Tibial nerve (tissue), 4 donors: ENCODE results near the gene FCN3. TPM values are rescaled to one million over a fixed set of nuclear protein-coding genes. Genes with fewer than 3 reads are reported as not detected.

Source experiments
- DNase-seq, 2 donors: peaks; one replicate each; pipeline ENCODE4 v3.0.0-alpha.2; 2019; ENCODE audit warnings: low spot score in 2 of 2
- H3K27ac ChIP-seq, 4 donors: fragments of 200-600 bp; sonication (generic) in 3 of 4; one replicate each; pipeline ENCODE4 v1.5.1; 2017 to 2019; ENCODE audit warnings: mild to moderate bottlenecking in 1 of 4
- H3K27me3 ChIP-seq, 2 donors: fragments of 200-600 bp; sonication (generic) in 1 of 2; one replicate each; pipeline versions ENCODE4 v1.5.1 to v1.6.0; 2017 to 2019
- H3K36me3 ChIP-seq, 3 donors: fragments of 200-600 bp; sonication (generic); one replicate each; pipeline ENCODE4 v1.5.1; 2018 to 2019
- H3K4me1 ChIP-seq, 4 donors: fragments of 200-600 bp; sonication (generic) in 3 of 4; one replicate each; pipeline ENCODE4 v1.5.1; 2017 to 2019
- H3K4me3 ChIP-seq, 4 donors: fragments of 200-600 bp; sonication (generic) in 3 of 4; one replicate each; pipeline ENCODE4 v1.5.1; 2017 to 2019; ENCODE audit warnings: mild to moderate bottlenecking in 1 of 4, moderate library complexity in 1 of 4
- H3K9me3 ChIP-seq, 4 donors: fragments of 200-600 bp; sonication (generic) in 3 of 4; one replicate each; pipeline ENCODE4 v1.5.1; 2017 to 2019
- EP300 ChIP-seq, 2 donors: sonication (generic); formaldehyde crosslinking; IDR thresholded peaks; one replicate each; pipeline ENCODE4 v1.6.1; 2017; ENCODE audit warnings: antibody characterized with exemption in 2 of 2, mild to moderate bottlenecking in 1 of 2
- POLR2A ChIP-seq, 2 donors: fragments of 450-650 bp; IDR thresholded peaks; one replicate each; pipeline ENCODE4 v1.6.1; 2017; ENCODE audit warnings: antibody characterized with exemption in 2 of 2, mild to moderate bottlenecking in 2 of 2, moderate library complexity in 2 of 2
- WGBS, 2 donors: methylation state at CpG; one replicate each; pipeline ENCODE4 v1.1.5; 2018; 5-methylcytosine and 5-hydroxymethylcytosine counted together
- total RNA-seq, 4 donors: library from RNA; depleted of rRNA; stranded (reverse); fragments of >200 nt; gene quantifications; one replicate each; pipeline ENCODE4 v1.1.0, GENCODE V29; 2016
- TF ChIP-seq, protein P1 (sequence below), 5 experiments: fragments of 200-600 bp in 3 of 5; fragments of 450-650 bp in 2 of 5; sonication (generic) in 3 of 5; IDR thresholded peaks; one replicate each; pipeline ENCODE4 v1.5.1; 2016 to 2019; ENCODE audit warnings: antibody characterized with exemption in 5 of 5, mild to moderate bottlenecking in 3 of 5, moderate library complexity in 2 of 5

Gene FCN3
- total RNA-seq, 4 donors from 2014 or later: 2.5 to 8.7 (median 3.7) TPM; not detected in 1

DNA sequence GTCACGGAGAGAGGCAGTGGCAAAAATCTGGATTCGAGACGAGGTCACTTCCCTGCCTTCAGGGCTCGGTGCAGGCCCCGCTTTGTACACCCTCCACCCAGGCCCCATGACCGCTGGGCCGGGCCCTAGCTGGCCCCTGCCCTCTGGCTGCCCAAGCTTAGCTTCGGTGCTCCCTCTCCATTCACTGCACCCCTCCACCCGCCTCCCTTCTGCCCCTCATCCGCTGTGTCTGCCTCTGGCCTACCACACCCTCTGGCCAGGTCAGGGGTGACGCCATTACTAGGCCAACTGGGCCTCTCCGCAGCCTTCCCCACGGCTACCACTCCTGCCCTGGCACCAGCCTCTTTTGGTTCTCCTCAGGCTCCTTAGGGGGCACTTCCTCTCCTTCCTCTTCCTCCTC is 9.0 kb upstream of the FCN3 start:
- WGBS, 2 donors: 82 to 89% methylated on average over 13 of the region's 13 CpGs
- no peak for DNase-seq
- no peak overlapping the region for H3K27ac ChIP-seq

DNA sequence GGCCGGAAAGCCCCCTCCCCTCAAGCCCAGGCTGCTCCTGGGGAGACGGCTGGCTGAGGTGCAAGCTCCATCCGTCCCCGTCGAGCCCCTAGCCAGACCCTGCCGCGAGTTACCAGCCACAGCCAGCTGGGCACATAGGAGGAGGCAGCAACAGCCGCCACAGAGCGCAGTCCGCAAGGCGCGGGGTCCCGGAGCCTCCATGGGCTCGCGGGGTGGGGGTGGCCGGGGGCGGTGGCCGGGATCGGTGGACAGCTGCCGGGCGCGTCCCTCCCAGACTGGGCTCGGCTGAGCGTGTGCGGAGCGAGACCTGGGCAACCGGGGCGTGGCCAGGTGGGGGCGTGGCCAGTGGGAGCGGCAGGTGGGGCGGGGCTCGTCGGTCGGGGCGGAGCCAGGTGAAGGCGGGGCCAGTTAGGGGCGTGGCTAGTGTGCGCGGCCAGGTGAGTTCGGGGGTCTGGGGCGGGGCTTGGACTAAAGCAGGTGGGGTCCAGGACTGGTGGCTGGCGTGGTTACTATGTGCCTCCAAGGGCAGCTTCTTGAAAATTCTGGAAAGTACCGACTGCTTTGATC is 8.5 kb upstream of the FCN3 start, which contains the start of gene CD164L2:
Gene CD164L2 (minus strand): TSS at position 295 of the 567 bp plus-strand sequence. CDS start 94 bp downstream, at position 201.
- DNase-seq: no peak
- 24 to 37% methylated on average over 11 to 38 of the region's 43 CpGs for WGBS, 2 donors
- no peak for TF ChIP-seq POLR2A (IDR thresholded peaks at IDR 0.05)
- no peak for TF ChIP-seq EP300 (IDR thresholded peaks at IDR 0.05)
- TF ChIP-seq, protein P1, sequence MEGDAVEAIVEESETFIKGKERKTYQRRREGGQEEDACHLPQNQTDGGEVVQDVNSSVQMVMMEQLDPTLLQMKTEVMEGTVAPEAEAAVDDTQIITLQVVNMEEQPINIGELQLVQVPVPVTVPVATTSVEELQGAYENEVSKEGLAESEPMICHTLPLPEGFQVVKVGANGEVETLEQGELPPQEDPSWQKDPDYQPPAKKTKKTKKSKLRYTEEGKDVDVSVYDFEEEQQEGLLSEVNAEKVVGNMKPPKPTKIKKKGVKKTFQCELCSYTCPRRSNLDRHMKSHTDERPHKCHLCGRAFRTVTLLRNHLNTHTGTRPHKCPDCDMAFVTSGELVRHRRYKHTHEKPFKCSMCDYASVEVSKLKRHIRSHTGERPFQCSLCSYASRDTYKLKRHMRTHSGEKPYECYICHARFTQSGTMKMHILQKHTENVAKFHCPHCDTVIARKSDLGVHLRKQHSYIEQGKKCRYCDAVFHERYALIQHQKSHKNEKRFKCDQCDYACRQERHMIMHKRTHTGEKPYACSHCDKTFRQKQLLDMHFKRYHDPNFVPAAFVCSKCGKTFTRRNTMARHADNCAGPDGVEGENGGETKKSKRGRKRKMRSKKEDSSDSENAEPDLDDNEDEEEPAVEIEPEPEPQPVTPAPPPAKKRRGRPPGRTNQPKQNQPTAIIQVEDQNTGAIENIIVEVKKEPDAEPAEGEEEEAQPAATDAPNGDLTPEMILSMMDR (IDR thresholded peaks at IDR 0.05): no peak
- Histone ChIP-seq H3K9me3 (no peaks in the 10 kb centered on the region), H3K27ac (no peak within 1 kb of the TSS), H3K4me1 (peaks cover 0 to 25% (median 9%) of the 10 kb centered on the region in 4 donors), H3K27me3 (peaks cover 0 to 6% of the 10 kb centered on the region in 2 donors), H3K4me3 (no peak within 1 kb of the TSS), H3K36me3 (no peaks in the 10 kb centered on the region)

More for the DNA sequence above, 9.0 kb upstream of the FCN3 start:
- H3K27me3 ChIP-seq: peaks cover 0 to 6% of the 10 kb centered on the region in 2 donors
- no peaks in the 10 kb centered on the region for H3K9me3 ChIP-seq
- TF ChIP-seq POLR2A (IDR thresholded peaks at IDR 0.05) (no peak), EP300 (IDR thresholded peaks at IDR 0.05) (no peak)
- TF ChIP-seq, protein P1 (IDR thresholded peaks at IDR 0.05): no peak
- H3K4me1 ChIP-seq: peaks cover 0 to 25% (median 9%) of the 10 kb centered on the region in 4 donors
- H3K4me3 ChIP-seq: no peak overlapping the region
- H3K36me3 ChIP-seq: no peaks in the 10 kb centered on the region

DNA sequence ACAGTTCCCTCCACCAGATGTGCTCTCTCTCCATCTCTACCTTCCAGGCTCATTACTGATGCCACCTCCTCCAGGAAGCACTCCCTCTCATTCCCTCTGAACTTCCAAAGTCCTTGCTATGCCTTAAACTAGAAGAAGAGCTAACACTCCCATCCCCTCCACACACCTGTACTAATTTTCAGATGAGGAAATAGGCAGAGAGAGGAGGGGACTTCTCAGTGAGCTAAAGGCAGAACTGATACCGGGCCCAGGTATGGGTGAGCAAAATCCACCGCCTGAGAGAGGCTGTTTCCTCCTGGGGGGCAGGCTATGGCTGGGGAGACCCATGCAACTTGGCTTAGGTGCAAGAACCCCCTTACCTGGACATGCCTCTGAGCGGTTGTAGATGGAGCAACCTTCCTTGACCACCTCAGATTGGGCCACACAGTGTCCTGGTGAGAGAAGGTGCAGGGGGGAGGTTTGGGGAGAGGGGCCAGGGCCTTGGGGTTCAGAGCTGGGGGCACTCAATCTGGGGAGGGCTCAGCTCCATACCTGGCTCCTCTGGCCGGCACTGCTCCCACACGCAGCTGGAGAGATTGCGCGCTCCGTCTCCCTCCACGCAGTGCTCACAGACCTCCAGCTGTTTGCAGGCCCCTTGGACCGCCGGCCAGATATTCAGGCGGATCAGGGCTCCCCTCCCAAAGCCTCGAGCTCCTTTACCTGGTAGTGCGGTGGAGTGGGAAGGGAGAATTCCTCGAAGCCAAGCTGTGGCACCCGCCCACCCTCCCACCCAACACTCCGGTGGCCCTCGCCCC is 7.5 kb upstream of the FCN3 start:
- no peaks in the 10 kb centered on the region for H3K9me3 ChIP-seq
- no peak for TF ChIP-seq EP300 (IDR thresholded peaks at IDR 0.05)
- TF ChIP-seq, protein P1 (IDR thresholded peaks at IDR 0.05): no peak
- no peak for TF ChIP-seq POLR2A (IDR thresholded peaks at IDR 0.05)
- H3K27ac ChIP-seq: no peak overlapping the region
- no peak for DNase-seq
- H3K4me1 ChIP-seq: peaks cover 0 to 25% (median 9%) of the 10 kb centered on the region in 4 donors
- 77 to 85% methylated on average over 17 to 18 of the region's 18 CpGs for WGBS, 2 donors
- no peak overlapping the region for H3K4me3 ChIP-seq
- H3K36me3 ChIP-seq: no peaks in the 10 kb centered on the region
- peaks cover 0 to 6% of the 10 kb centered on the region in 2 donors for H3K27me3 ChIP-seq

DNA sequence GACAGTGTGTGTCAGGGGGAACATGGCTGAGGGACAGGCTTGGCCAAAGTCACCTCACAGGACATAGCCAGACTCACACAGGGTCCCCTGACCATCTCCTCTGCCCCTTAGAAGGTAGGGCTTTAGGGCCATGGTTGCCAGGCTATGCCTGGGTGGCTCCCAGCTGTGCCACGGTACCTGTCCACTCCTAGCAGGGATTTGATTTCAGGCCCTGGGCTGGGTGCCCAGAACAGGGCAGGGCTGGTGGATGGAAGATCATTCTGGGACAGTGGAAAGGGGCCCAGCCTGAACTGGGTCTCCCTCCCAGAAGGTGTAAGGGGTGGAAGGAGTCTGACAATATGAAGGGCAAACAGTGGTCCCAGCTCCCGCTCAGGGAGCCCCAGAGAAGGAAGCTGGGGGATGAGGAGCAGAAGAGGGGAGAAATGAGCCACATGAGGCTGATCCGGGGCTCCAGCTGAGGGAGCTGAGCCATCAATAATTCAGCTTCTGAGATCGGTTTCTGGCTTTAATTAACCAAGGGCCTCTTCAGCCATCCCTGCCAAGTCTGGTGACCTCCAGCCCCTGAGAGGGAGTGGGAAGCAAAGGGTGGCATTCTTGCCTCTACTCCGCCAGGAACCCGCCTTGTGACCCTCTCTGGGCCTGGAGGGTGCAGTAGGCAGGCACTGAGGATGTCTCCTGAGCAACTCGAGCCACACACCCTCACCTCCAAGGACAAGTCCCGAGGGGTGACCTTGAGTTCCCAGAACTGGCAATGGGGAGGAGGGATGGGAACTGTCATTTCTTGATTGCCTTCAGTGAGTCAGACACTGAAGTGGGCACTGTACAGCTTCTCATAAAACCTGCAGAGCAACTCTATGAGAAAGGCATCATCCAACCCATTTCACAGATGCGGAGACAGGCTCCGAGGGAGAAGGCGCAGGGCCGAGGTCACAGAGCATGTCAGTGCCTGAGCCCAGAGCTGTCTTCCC is 6.4 kb upstream of the FCN3 start:
- Histone ChIP-seq H3K36me3 (no peaks in the 10 kb centered on the region), H3K4me1 (peaks cover 0 to 25% (median 9%) of the 10 kb centered on the region in 4 donors), H3K27ac (peak overlapping the region in 1 of 4 donors; percentile 29), H3K27me3 (peaks cover 0 to 6% of the 10 kb centered on the region in 2 donors), H3K4me3 (no peak overlapping the region), H3K9me3 (no peaks in the 10 kb centered on the region)
- DNase-seq: no peak
- 55 to 61% methylated on average over 12 of the region's 12 CpGs for WGBS, 2 donors
- TF ChIP-seq EP300 (IDR thresholded peaks at IDR 0.05) (no peak), POLR2A (IDR thresholded peaks at IDR 0.05) (no peak)
- TF ChIP-seq, protein P1 (IDR thresholded peaks at IDR 0.05): no peak
